GM12878 (cell line): ENCODE results near the gene BCL2.

Experiments
- ASH2L ChIP-seq: fragments of 300-600, 200-600 bp; sonication (generic); IDR thresholded peaks from 2 replicates; pipeline ENCODE4 v1.6.1; 2017; ENCODE audit warnings: low read depth, mild to moderate bottlenecking, borderline replicate concordance
- IRF3 ChIP-seq: fragments of 450-650 bp; IDR thresholded peaks from 2 replicates; pipeline ENCODE4 v1.6.1; 2014; ENCODE audit warnings: mild to moderate bottlenecking
- MTA3 ChIP-seq: IDR thresholded peaks from 2 replicates; pipeline ENCODE4 v1.6.1; 2012; ENCODE audit warnings: low read length, inconsistent platforms, borderline replicate concordance
- SIN3A ChIP-seq: IDR thresholded peaks from 2 replicates; pipeline ENCODE4 v1.6.1; 2012; ENCODE audit warnings: low read depth, low read length, improper control_type of control experiment
- TAF1 ChIP-seq: IDR thresholded peaks from 2 replicates; pipeline ENCODE4 v1.6.1; 2011; ENCODE audit warnings: mild to moderate bottlenecking, low read depth, low read length, borderline replicate concordance
- TF ChIP-seq, protein P1 (sequence below), 3 experiments: IDR thresholded peaks in 2 of 3; conservative IDR thresholded peaks in 1 of 3; 2 replicates each; pipeline ENCODE4 v1.5.1; 2011; ENCODE audit warnings: low read depth in 3 of 3, low read length in 3 of 3, mild to moderate bottlenecking in 3 of 3, control low read depth in 2 of 3, moderate library complexity in 2 of 3, inconsistent platforms in 1 of 3, mixed read lengths in 1 of 3; ENCODE audit not compliant: control insufficient read depth in 2 of 3, insufficient read depth in 1 of 3; ENCODE audit errors: extremely low read depth in 1 of 3
- TF ChIP-seq, protein P2 (sequence below): fragments of 450-650 bp; formaldehyde crosslinking; IDR thresholded peaks from 2 replicates; pipeline ENCODE4 v1.4.0; 2020; ENCODE audit warnings: mild to moderate bottlenecking, moderate library complexity

DNA sequence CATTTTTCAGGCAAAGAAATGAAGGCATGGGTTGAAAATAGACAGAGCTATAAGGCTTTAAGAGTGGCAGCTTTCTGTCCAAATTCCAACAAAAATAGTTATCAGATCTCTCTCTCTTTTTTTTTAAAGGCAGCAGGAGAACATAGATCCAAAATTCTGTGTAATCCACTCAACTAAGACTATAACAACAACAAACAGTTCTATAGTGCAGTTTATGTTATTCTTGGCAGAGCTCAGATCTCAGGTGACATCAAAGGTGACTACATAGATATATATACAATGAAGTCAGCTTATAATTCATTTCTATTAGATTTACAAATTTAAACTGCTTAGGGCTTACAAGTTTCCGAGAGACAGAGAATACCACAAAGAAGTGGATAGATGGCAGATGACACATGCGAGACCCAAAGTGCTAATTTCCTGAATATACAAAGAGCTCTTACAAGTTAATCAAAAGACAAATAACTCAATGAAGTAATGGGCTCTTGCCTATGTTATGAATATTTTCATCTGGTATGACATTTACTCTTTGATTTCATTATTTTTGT, 223.2 kb downstream of the BCL2 start:
- TF ChIP-seq SIN3A (no peak), IRF3 (no peak), ASH2L (no peak), TAF1 (no peak), MTA3 (no peak)
- TF ChIP-seq, protein P1, sequence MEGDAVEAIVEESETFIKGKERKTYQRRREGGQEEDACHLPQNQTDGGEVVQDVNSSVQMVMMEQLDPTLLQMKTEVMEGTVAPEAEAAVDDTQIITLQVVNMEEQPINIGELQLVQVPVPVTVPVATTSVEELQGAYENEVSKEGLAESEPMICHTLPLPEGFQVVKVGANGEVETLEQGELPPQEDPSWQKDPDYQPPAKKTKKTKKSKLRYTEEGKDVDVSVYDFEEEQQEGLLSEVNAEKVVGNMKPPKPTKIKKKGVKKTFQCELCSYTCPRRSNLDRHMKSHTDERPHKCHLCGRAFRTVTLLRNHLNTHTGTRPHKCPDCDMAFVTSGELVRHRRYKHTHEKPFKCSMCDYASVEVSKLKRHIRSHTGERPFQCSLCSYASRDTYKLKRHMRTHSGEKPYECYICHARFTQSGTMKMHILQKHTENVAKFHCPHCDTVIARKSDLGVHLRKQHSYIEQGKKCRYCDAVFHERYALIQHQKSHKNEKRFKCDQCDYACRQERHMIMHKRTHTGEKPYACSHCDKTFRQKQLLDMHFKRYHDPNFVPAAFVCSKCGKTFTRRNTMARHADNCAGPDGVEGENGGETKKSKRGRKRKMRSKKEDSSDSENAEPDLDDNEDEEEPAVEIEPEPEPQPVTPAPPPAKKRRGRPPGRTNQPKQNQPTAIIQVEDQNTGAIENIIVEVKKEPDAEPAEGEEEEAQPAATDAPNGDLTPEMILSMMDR (IDR thresholded peaks at IDR 0.05 in 2 of 3, conservative IDR thresholded peaks at IDR 0.05 in 1 of 3; ENCODE audit: control insufficient read depth in 2 of 3, extremely low read depth in 1 of 3, insufficient read depth in 1 of 3, low read depth in 3 of 3, low read length in 3 of 3) = no peak
- TF ChIP-seq, protein P2, sequence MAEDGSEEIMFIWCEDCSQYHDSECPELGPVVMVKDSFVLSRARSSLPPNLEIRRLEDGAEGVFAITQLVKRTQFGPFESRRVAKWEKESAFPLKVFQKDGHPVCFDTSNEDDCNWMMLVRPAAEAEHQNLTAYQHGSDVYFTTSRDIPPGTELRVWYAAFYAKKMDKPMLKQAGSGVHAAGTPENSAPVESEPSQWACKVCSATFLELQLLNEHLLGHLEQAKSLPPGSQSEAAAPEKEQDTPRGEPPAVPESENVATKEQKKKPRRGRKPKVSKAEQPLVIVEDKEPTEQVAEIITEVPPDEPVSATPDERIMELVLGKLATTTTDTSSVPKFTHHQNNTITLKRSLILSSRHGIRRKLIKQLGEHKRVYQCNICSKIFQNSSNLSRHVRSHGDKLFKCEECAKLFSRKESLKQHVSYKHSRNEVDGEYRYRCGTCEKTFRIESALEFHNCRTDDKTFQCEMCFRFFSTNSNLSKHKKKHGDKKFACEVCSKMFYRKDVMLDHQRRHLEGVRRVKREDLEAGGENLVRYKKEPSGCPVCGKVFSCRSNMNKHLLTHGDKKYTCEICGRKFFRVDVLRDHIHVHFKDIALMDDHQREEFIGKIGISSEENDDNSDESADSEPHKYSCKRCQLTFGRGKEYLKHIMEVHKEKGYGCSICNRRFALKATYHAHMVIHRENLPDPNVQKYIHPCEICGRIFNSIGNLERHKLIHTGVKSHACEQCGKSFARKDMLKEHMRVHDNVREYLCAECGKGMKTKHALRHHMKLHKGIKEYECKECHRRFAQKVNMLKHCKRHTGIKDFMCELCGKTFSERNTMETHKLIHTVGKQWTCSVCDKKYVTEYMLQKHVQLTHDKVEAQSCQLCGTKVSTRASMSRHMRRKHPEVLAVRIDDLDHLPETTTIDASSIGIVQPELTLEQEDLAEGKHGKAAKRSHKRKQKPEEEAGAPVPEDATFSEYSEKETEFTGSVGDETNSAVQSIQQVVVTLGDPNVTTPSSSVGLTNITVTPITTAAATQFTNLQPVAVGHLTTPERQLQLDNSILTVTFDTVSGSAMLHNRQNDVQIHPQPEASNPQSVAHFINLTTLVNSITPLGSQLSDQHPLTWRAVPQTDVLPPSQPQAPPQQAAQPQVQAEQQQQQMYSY (CRISPR knock-in tag) = no peak
